Measurements from ENCODE around the gene CDH22. TPM values are rescaled to one million over a fixed set of nuclear protein-coding genes. Genes with fewer than 3 reads are reported as not detected.

Gene CDH22
- total and polyA plus RNA-seq, 2 donors (not counting 1 experiment from before 2014, with no cell fraction given): not detected

DNA sequence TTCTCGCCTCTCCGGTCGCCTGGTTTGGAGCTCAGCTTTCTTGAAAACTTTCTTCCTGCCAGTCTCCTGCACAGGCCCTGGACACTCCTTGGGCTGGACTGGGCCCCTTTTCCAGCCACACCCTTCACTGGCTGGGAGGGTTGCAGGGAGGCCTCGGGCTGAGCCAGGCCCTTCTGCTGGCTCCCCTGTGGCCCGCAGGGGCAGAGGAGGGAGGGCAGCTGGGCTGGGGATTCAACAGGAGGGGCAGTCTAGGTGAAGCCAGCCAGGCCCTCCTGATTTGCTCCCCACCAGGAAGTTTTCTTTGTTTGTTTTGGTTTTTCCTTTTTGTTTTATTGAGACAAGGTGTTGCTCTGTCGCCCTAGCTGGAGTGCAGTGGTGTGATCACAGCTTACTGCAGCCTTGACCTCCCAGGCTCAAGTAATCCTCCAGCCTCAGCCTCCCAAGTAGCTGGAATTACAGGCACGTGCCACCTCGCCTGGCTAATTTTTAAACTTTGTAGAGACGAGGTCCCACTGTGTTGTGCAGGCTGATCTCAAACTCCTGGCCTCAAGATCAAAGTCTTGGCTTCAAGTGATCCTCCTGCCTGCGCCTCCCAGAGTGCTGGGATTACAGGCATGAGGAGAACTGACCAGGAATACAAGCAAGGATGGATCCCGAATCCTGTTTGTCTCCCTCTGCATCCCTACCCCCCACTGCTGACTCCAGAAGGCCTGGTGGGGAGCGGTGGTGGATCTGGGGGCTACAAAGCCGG is 23.5 kb upstream of the CDH22 start:
- H3K27me3 ChIP-seq (replicated peaks in 1 of 4; ENCODE audit: control extremely low read depth in 1 of 4, control insufficient read depth in 3 of 4, insufficient read depth in 4 of 4, low read length in 3 of 4): peaks cover 0 to 27% (median 10%) of the 10 kb centered on the region in 4 experiments
- peaks cover 0 to 5% of the 10 kb centered on the region in 2 donors for H3K4me1 ChIP-seq (ENCODE audit: control insufficient read depth in 2 of 2, insufficient read depth in 2 of 2, low read length in 2 of 2)
- ChIA-PET CTCF (interaction anchor here (1.0 kb wide), 1 partner anchor 108 kb away, joined by 3 read pairs; no protein-coding TSS in a partner anchor), POLR2A (no interaction called here)
- no peaks in the 10 kb centered on the region for H3K36me3 ChIP-seq (replicated peaks in 1 of 2; ENCODE audit: control extremely low read depth in 1 of 2, control insufficient read depth in 1 of 2, extremely low read depth in 1 of 2, insufficient read depth in 2 of 2, low read length in 1 of 2)
- Mint-ChIP-seq H3K27ac (no peak overlapping the region), H3K4me1 (no peaks in the 10 kb centered on the region), H3K4me3 (no peak overlapping the region), H3K9me3 (ENCODE audit: insufficient read depth) (no peaks in the 10 kb centered on the region), H3K27me3 (peaks cover 40% of the 10 kb centered on the region)
- no peak overlapping the region for H3K27ac ChIP-seq (ENCODE audit: low read length in 2 of 2)
- WGBS (ENCODE audit: insufficient coverage): 96% methylated on average over 9 of the region's 13 CpGs
- H3K79me2 ChIP-seq (ENCODE audit: control insufficient read depth, insufficient read depth, low read length): no peaks in the 10 kb centered on the region
- no peak overlapping the region for H3K4me2 ChIP-seq (replicated peaks; ENCODE audit: low read depth, low read length, poor library complexity, severe bottlenecking)
- no peaks in the 10 kb centered on the region for H4K20me1 ChIP-seq (ENCODE audit: control insufficient read depth, insufficient read depth, low read length, poor library complexity, severe bottlenecking)
- DNase-seq (no peak), ATAC-seq (ENCODE audit: low read depth) (no peak)
- no peak overlapping the region for H3K4me3 ChIP-seq (ENCODE audit: control extremely low read depth in 1 of 5, extremely low read depth in 1 of 5, insufficient read depth in 1 of 5, low read depth in 2 of 5, low read length in 4 of 5)
- H3K9me3 ChIP-seq (ENCODE audit: control extremely low read depth in 1 of 3, control insufficient read depth in 2 of 3, insufficient read depth in 1 of 3, low read length in 2 of 3): peaks cover 0 to 2% (median 0%) of the 10 kb centered on the region in 3 donors
- TF ChIP-seq, protein P1, sequence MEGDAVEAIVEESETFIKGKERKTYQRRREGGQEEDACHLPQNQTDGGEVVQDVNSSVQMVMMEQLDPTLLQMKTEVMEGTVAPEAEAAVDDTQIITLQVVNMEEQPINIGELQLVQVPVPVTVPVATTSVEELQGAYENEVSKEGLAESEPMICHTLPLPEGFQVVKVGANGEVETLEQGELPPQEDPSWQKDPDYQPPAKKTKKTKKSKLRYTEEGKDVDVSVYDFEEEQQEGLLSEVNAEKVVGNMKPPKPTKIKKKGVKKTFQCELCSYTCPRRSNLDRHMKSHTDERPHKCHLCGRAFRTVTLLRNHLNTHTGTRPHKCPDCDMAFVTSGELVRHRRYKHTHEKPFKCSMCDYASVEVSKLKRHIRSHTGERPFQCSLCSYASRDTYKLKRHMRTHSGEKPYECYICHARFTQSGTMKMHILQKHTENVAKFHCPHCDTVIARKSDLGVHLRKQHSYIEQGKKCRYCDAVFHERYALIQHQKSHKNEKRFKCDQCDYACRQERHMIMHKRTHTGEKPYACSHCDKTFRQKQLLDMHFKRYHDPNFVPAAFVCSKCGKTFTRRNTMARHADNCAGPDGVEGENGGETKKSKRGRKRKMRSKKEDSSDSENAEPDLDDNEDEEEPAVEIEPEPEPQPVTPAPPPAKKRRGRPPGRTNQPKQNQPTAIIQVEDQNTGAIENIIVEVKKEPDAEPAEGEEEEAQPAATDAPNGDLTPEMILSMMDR (IDR thresholded peaks at IDR 0.05): no peak
- TF ChIP-seq EZH2 (IDR thresholded peaks at IDR 0.05; ENCODE audit: borderline replicate concordance, insufficient read depth, low read depth, low read length, poor library complexity, severe bottlenecking): no peak
- intact Hi-C loops (cut with micrococcal nuclease): no loop called here
- H2AFZ ChIP-seq (ENCODE audit: insufficient read depth, low read depth, low read length, poor library complexity, severe bottlenecking): no peak overlapping the region
- H3K9ac ChIP-seq (ENCODE audit: low read length): no peak overlapping the region

DNA sequence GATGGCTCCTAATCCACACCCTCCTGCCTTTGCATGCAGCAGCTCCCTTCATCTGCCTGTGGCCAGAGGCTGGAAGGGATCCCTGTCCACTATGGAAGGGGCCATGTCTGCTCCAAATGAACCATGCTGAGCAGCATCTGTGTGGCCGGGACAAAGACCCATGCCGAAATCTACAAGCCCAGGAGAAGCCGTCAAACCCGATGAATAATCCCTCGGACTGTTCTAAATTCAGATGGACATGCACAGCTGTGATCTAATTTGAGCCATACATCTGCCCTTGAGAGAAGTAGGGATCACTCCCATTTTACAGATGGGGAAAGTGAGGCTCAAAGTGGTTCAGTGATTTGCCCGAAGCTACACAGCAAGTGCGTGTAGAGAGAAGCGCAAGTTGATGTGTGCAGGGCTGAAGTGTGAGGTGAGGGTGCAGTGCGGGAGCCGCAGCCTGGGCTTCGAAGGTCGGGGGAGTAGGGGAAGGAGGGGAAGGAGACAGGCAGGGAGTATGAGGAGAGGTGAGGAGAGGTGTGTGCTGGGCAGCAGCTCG is 22.6 kb upstream of the CDH22 start:
- DNase-seq: no peak
- no peaks in the 10 kb centered on the region for H3K79me2 ChIP-seq (ENCODE audit: control insufficient read depth, insufficient read depth, low read length)
- H3K4me1 ChIP-seq (ENCODE audit: control insufficient read depth in 2 of 2, insufficient read depth in 2 of 2, low read length in 2 of 2): peaks cover 0 to 5% of the 10 kb centered on the region in 2 donors
- no peaks in the 10 kb centered on the region for H4K20me1 ChIP-seq (ENCODE audit: control insufficient read depth, insufficient read depth, low read length, poor library complexity, severe bottlenecking)
- ChIA-PET CTCF (no interaction called here), POLR2A (no interaction called here)
- H3K4me3 ChIP-seq (ENCODE audit: control extremely low read depth in 1 of 5, extremely low read depth in 1 of 5, insufficient read depth in 1 of 5, low read depth in 2 of 5, low read length in 4 of 5): no peak overlapping the region
- Mint-ChIP-seq H3K27ac (no peak overlapping the region), H3K27me3 (peaks cover 33% of the 10 kb centered on the region), H3K4me3 (no peak overlapping the region), H3K9me3 (ENCODE audit: insufficient read depth) (no peaks in the 10 kb centered on the region), H3K4me1 (no peaks in the 10 kb centered on the region)
- H3K9ac ChIP-seq (ENCODE audit: low read length): no peak overlapping the region
- intact Hi-C loops (cut with micrococcal nuclease): no loop called here
- no peak overlapping the region for H3K27ac ChIP-seq (ENCODE audit: low read length in 2 of 2)
- no peaks in the 10 kb centered on the region for H3K36me3 ChIP-seq (replicated peaks in 1 of 2; ENCODE audit: control extremely low read depth in 1 of 2, control insufficient read depth in 1 of 2, extremely low read depth in 1 of 2, insufficient read depth in 2 of 2, low read length in 1 of 2)
- H3K9me3 ChIP-seq (ENCODE audit: control extremely low read depth in 1 of 3, control insufficient read depth in 2 of 3, insufficient read depth in 1 of 3, low read length in 2 of 3): peaks cover 0 to 2% (median 0%) of the 10 kb centered on the region in 3 donors
- ATAC-seq (ENCODE audit: low read depth): no peak
- 91% methylated on average over 13 of the region's 13 CpGs for WGBS (ENCODE audit: insufficient coverage)
- no peak overlapping the region for H2AFZ ChIP-seq (ENCODE audit: insufficient read depth, low read depth, low read length, poor library complexity, severe bottlenecking)
- no peak overlapping the region for H3K4me2 ChIP-seq (replicated peaks; ENCODE audit: low read depth, low read length, poor library complexity, severe bottlenecking)
- H3K27me3 ChIP-seq (replicated peaks in 1 of 4; ENCODE audit: control extremely low read depth in 1 of 4, control insufficient read depth in 3 of 4, insufficient read depth in 4 of 4, low read length in 3 of 4): peaks cover 0 to 22% (median 8%) of the 10 kb centered on the region in 4 experiments
- TF ChIP-seq EZH2 (IDR thresholded peaks at IDR 0.05; ENCODE audit: borderline replicate concordance, insufficient read depth, low read depth, low read length, poor library complexity, severe bottlenecking): no peak
- TF ChIP-seq, protein P1 (IDR thresholded peaks at IDR 0.05): no peak
